Activated CD4-positive, alpha-beta T cell treated with anti-CD3 and anti-CD28 coated beads, Interleukin-2, amount 50 U/mL, for 1 hour (primary cell): ENCODE results near the gene MSI2.

Experiments used
- DNase-seq: peaks from one replicate; pipeline ENCODE4 v3.0.0-alpha.2; 2020

The MSI2 gene

GRCh38 chr17:57713140-57713539 lies 456.8 kb downstream of the MSI2 start:
- no peak for DNase-seq

DNA sequence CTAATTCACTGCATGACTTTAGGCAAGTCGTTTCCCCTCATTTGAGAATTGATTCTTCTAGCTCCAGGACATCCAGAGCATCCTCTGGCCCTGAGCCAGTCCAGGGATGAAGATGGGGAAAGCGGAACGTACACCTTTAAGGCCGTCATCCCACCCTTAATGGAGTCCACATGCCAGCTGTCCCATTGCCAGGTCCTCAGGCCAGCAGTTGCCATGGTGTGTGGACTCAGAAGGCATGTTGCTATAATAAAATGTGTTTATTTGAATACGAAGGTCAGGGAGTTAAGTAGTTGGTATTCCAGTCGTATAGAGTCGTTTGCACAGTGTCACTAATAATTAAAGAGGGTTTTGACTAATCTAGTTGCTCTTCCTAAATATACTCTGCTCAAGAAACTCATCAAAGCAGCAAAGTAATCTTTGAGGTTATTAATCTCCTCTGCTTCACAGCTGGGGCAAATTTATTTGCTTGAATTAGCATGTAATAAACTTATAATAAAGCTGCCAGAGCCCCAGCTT lies 458.4 kb downstream of the MSI2 start:
- no peak for DNase-seq

DNA sequence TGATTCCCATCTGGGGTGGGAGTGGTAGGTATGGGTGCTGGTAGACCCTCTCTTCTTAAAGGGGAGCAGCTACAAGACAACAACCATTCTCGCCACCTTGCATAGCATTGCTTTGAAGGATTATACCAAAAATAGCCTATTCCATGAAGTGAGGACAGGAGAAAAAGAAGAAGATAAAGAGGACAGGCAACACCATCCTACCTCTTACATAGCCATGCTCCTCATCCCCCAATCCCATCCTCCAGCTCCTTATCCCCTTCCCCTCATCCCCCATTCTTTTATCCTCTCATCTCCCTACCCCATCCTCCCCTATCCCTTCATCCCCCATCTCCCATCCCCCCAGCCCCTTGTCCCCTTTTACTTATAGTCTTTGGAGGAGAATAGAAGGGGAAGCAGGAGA lies 459.7 kb downstream of the MSI2 start:
- no peak for DNase-seq

GRCh38 chr17:57718878-57719277 lies 462.6 kb downstream of the MSI2 start:
- DNase-seq, result no peak

DNA sequence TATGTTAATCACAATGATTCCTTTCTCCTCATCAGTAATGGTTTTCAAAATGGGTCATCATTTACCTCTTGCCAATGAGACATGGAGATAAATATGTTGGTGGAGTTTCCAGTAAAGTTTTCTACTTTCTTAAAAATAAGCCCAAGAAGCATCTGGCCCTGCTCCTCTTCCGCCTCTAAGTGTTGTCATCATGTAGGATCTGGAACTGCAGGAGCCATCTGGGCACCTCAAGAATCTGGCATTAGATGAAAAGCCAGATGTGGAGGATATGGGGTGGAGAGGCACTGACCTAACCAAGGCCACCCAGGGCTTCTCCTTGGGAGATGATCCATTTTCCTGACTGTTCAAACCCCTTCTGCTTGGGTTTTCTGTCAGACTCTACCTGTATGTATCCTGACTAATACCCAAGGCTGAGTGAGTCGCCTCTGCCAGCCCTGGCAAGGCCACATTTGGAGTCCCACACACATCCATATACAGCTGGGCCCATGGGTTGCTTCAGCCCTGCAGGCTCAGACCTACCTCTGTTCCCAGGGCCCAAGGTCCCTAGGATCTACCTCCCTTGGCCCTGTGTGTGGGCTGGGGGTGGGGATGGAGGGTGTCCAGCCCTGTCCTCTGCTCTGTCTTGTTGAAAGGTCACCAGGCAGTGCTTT lies 464.2 kb downstream of the MSI2 start:
- no peak for DNase-seq

- no peak for DNase-seq
These were observed 465.8 kb downstream of the MSI2 start for GRCh38 chr17:57721967-57722703.

- no peak for DNase-seq
These were observed 466.4 kb downstream of the MSI2 start for GRCh38 chr17:57722704-57723043.

- no peak for DNase-seq
These were observed 467.2 kb downstream of the MSI2 start for GRCh38 chr17:57723427-57724025.

DNA sequence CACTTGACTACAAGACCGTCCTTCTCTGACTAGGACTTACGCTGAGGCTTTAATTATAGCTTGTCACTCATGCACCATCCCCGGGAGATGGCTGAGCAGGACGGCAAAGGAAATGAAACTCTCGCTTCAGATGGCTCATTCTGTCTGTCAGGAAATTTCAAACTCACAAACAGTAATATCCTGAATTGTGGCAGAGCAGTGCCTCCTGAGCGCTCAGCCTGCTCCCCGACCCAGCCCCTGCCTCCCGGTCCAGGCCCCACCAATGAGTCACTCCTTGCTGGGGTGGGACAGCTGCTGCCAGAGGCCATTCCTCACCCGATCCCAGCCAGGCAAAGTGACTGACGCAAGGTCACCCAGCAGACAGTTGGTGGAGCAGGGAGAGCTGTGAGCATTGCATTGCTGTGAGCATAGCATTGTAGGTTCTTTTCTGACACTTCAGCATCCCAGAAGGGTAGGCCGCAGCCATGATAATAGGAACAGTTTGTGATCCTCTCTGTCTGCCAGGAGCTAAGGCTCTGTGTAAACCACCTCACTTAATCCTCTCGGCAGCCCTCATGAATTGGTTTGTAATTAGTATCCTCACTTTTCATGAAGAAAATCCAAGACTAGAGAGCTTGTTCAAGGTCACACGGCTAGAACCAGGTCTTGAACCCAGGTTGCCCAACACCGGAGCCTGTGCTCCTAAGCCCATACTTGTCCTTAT lies 467.9 kb downstream of the MSI2 start:
- DNase-seq, result no peak

- DNase-seq, result no peak
These were observed 468.4 kb downstream of the MSI2 start for GRCh38 chr17:57724729-57725125.

DNA sequence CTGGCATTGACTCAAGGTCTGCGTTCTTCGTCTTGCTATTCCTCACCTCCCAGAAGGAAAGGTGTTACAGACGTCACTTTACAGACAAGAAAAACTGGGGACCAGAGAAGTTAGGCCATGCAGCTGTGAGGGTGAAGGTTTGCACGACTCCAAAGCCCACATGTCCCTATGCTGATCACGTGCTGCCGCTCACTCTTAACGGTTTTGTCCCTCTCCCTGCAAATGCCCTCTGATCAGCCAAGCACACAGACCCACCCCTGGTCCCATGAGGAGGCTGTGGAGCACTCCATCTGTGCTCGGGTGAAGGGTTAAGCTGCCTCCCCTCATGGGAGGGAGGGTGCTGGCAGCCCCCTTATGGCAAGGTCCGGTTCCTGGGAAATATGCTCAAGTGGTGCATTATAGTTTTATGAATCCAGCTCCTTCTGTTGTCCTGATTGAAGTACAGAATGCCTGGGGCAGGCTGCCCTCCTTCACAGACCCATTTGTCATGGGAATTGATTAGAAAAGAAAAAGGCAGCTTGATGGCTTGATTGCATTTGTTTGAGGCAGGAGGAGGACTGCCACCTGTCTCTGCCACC lies 470.0 kb downstream of the MSI2 start:
- DNase-seq, result no peak

DNA sequence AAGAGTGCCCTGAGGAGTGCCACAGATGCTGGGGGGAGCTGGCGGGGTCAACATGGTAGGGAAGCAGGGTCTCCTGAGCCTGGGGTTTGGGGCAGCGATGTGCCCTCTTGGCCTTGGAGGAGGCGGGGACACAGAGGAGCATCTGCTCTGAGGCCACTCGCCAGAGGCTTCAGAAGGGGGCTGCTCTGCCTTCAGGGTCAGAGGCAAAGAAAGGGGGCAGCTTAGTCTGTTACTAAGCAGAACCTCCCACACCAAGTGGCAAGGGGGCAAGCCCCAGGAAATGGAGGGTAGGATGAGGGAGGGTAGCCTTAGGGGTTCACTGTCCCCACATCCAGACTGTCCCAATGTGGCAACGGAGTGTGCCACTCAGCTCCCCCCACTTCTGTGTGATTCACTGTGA lies 470.5 kb downstream of the MSI2 start:
- DNase-seq, result no peak

DNA sequence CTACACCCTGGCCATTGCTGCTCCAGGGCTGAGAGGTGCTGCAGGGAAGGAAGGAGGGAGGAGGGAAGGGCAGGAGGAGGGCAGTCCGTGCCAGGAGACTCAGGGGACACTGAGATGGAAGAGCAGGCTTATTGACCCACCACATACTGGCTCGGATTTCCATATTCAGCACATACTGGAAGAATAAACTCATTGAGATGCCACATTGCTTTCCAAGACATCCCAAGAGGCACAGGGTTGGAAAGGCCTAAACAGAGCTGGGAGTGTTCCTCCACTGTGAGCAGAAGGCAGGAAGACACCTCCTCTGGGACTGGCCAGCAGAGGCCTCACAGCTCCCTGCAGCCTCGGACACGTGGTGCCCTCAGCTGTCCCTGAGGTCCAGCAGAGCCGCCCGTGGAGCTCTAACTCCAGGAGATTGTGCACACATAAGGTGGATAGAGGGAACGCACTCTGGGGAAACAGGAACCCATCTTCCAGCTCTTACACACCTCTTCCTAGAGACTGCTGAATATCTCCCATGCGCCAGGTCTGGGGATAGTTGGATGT lies 471.4 kb downstream of the MSI2 start:
- no peak for DNase-seq

DNA sequence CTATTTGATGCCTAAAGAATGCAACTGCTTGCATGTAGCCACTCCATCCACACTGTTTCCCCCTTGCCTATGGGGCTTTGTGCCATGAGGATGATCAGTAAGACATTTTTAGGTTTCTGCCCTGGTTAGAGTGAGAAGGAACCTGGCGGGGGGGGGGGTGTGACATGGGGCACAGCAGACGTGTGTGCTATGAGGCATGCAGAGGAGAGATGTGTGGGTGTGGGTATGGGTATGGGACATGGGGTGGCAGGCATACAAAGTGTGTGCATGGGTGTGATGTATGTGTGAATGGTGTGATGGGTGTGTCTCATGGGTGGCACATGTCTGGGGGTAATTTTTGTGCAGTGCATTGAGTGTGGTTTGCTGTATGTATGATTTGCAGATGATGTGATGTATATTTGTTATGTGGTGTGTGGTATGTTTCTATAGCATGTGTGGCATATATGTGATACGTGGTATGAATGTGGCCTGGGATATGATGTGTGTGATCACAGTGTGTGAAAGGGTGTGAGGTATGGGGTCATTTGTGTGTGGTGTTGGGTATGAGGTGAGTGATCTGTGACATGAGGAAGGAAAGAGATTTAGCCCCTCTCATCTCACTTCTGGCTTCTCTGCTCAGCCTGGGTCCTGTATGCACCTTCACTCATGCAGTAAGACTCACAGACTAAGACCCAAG lies 473.8 kb downstream of the MSI2 start:
- no peak for DNase-seq

DNA sequence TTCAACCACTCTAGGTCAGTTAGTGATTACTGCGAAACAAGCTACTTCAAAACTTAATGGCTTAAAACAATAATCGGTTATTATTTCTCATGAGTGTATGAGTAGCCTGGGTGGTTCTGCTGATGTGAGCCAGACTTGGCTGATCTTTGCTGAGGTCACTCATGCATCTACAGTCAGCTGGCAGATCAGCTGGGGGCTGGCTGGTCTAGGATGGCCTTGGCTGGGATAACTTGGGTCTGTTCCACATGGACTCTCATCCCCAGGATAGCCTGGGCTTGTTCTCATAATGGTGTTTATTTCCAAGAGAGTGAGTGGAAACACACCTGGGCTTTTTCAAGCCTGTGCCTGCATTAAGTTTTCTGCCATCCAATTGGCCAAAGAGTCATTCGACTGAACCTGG lies 475.7 kb downstream of the MSI2 start:
- no peak for DNase-seq

- no peak for DNase-seq
These were observed 476.8 kb downstream of the MSI2 start for GRCh38 chr17:57733085-57733484.
